Astrocyte of the cerebellum (primary cell): Measurements from ENCODE around the gene VWA8.

ENCODE experiments used
- DNase-seq: peaks from one replicate; pipeline ENCODE4 v3.0.0-alpha.2; 2011; ENCODE audit warnings: low read depth
- H3K4me3 ChIP-seq: 2 replicates; pipeline ENCODE4 v1.5.1; 2011; ENCODE audit warnings: mild to moderate bottlenecking, low read depth, low read length, moderate library complexity
- CTCF ChIP-seq: IDR thresholded peaks from 2 replicates; pipeline ENCODE4 v1.5.1; 2012; ENCODE audit warnings: low read length, low read depth, moderate library complexity, mild to moderate bottlenecking; ENCODE audit errors: missing control alignments
- in situ Hi-C: cut with HindIII; loops from 2 replicates; pipeline ENCODE4 v1.10.0; 2017; ENCODE audit warnings: low sequenced_read_pairs

Gene VWA8

GRCh38 chr13:41678249-41678648 is 282.7 kb downstream of the VWA8 start:
- no peak overlapping the region for H3K4me3 ChIP-seq
- TF ChIP-seq CTCF = no peak
- DNase-seq = no peak
- in situ Hi-C loops = no loop called here

GRCh38 chr13:41675306-41675705 is 285.6 kb downstream of the VWA8 start:
- in situ Hi-C loops = no loop called here
- DNase-seq = no peak
- no peak for TF ChIP-seq CTCF
- no peak overlapping the region for H3K4me3 ChIP-seq

- DNase-seq = no peak
- H3K4me3 ChIP-seq = no peak overlapping the region
- in situ Hi-C loops = loop anchor here (25.0 kb wide), 1 partner anchor 438 kb away; no protein-coding TSS in a partner anchor
- no peak for TF ChIP-seq CTCF
Measured at GRCh38 chr13:41674246-41674645, 286.7 kb downstream of the VWA8 start.

GRCh38 chr13:41673640-41674039 is 287.3 kb downstream of the VWA8 start:
- DNase-seq = no peak
- no peak overlapping the region for H3K4me3 ChIP-seq
- no peak for TF ChIP-seq CTCF
- in situ Hi-C loops = loop anchor here (25.0 kb wide), 1 partner anchor 439 kb away; no protein-coding TSS in a partner anchor

- no peak for TF ChIP-seq CTCF
- DNase-seq = no peak
- no peak overlapping the region for H3K4me3 ChIP-seq
- in situ Hi-C loops = loop anchor here (25.0 kb wide), 1 partner anchor 441 kb away; no protein-coding TSS in a partner anchor
Measured at GRCh38 chr13:41670873-41671443, 290.0 kb downstream of the VWA8 start.

- in situ Hi-C loops = loop anchor here (10.0 to 25.0 kb wide), 2 partner anchors 247 to 444 kb away; no protein-coding TSS in a partner anchor
- peak; percentile 93 for DNase-seq
- peak; percentile 78 for TF ChIP-seq CTCF
- H3K4me3 ChIP-seq = no peak overlapping the region
Measured at GRCh38 chr13:41668130-41668757, 292.7 kb downstream of the VWA8 start.
